ENCODE results near the gene A4GALT. TPM values are rescaled to one million over a fixed set of nuclear protein-coding genes. Genes with fewer than 3 reads are reported as not detected.
A peak's percentile ranks its signal among the peaks of the same experiment; 100 is the strongest.
"Not testable (repeated sequence)": the region's sequence is repeated elsewhere in the genome, so short reads cannot be mapped to it uniquely, and the experiment has no call there.

The A4GALT gene, protein sequence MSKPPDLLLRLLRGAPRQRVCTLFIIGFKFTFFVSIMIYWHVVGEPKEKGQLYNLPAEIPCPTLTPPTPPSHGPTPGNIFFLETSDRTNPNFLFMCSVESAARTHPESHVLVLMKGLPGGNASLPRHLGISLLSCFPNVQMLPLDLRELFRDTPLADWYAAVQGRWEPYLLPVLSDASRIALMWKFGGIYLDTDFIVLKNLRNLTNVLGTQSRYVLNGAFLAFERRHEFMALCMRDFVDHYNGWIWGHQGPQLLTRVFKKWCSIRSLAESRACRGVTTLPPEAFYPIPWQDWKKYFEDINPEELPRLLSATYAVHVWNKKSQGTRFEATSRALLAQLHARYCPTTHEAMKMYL
- 8.7 TPM for total RNA-seq

DNA sequence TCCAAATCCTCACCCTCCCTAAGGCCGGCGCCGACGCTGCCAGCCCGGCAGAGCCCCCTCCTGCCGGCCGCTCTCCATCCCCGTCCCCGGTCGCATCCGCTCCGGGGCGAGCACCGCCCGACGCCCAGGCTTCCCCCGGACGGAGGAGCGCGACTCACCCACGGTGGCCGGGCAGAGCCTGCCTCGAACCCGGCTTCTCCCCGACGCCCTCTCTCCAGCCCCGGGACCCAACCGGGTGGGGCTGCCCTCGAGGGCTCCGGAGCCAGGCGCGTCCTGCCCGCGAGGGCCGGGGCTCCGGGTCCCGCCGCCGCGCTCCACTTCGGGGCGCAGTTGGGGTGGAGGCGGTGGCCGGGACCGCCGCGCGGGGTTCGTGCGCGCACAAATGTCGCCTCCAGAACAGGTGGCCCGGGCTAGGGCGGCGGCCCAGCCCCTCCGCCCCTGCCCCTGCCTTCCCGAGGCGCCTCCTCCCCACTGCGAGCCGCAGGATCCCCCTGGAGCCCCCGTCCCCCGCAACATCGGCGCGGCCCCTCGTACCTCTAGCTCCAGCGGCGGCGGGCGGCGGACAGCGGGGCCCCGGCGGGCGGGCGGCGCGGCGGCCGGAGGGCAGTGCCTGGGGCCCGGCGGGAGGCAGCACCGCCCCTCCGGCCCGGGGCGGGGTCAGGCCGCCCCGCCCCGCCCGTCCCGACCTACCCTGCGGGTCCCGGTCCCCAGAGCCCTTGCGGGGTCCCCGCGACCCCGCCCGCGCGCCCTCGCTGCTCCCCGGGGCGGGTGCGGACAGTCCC is at the start of gene A4GALT:
Gene A4GALT (minus strand): TSS at position 608 of the 782 bp plus-strand sequence. CDS start 26,919 bp downstream, outside the sequence.
- DNase-seq (ENCODE audit: low spot score) = no peak

DNA sequence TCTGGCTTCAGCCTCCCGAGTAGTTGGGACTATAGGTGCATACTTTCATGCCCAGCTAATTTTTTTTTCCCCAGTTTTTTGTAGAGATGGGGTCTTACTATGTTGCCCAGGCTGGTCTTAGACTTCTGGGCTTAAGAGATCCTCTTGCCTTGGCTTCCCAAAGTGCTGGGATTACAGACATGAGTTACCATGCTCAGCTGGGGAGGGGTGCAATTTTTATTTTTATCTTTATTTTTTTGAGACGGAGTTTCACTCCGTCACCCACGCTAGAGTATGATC is 49.7 kb upstream of the A4GALT start:
- no peak for DNase-seq (ENCODE audit: low spot score)

DNA sequence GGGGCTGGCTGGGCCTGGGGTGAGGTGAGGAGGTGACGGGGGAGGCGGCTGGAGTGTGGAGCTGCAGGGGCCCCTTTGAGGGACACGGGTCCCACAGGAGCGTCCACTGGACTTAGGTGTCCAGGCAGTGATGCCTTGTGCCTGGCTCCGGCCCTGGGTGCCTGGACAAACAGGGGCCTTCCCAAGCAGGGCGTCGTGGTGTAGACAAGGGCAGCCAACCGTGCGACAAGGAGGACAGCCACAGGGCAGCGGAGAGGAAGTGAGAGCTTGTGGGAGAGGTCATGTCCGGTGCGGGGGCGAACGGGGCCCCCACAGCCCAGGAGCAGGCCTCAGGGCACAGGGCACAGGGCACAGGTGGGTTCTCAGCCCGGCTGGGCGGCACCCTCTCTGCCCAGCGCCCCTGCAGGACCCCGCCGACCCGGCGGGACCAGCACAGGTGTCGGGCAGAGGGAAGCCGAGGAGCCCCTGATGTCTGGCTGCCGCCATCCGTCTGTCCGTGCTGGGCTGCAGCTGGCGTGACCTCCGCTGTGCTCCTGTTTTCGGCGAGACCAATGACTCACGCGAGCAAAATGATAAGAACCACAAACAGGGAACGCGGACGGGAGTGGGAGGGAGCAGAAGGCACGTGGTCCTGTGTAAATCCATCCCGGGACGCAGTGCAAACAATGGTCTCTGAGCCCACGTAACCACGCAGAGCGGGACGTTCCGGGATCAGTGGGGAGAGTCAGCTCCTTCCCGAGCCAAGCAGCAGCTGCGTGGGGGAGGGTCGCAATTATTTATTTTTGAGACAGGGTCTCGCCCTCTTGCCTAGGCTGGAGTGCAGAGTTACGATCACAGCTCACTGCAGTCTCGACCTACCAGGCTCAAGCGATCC is 49.1 kb upstream of the A4GALT start:
- DNase-seq (ENCODE audit: low spot score) = peak; percentile 82

DNA sequence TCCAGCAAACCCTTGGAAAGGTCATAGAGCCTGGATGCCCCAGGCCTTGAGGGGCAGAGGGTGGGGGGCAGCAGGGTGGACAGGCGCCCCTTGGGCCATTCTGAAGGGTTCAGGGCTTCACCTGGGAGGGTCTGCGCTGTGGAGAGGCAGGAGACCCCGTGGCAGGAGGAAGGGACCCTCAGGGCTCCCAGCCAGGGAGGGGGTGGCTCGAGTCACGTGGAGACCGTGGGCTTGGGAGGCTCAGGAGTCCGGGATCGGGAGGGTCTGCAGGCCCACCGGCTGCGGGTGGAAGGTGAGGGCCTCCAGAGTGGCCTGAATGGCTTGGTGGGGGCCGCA is 48.5 kb upstream of the A4GALT start:
- no peak for DNase-seq (ENCODE audit: low spot score)

DNA sequence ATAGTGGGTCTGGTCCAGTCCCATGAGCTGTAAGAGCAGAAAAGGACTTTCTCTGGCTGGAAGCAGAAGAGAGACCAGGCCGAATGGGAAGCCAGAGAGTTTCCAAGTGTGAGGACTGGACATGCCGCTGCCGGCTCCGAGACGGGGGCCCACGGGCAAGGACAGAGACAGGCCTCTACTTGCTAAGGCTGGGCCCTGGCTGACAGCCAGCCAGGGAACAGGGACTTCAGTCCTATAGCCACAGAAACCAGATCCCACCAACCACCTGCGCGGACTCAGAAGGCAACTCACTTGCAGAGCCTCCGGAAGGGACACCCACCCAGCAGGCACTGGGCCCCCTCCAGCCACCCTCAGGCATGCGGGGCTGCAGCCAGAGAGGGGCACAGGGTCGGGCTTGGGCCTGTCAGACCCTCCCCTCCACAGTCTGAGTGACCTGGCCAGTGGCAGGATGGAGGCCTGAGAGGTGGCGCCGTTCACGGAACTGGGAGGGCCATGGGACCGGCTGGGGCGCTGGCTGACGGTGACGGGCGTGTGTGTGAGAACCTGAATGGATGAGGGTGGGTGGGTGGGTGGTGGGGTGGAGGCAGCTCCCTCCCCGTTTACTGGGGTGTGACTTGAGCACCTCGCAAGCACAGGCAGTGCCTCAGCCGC is 47.8 kb upstream of the A4GALT start:
- no peak for DNase-seq (ENCODE audit: low spot score)

DNA sequence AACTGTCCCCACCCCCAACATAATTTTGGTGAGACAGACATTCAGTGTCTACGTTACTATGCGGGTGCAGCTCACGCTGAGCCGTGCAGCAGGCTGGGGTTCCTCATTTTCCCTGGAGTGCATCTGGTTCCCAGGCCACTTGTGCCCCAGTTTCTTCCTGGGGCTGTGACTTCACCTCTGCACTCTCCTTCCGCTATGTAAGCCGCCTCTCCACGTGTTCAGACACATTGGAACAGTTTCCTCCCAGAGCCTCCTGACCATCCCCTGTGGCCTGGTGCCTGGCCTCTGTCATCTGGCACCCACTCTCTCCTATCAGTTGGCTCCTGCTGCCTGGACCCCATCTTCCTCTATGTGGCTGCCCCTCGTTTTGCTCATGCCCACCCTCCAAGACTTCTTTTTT is 46.2 kb upstream of the A4GALT start:
- no peak for DNase-seq (ENCODE audit: low spot score)

DNA sequence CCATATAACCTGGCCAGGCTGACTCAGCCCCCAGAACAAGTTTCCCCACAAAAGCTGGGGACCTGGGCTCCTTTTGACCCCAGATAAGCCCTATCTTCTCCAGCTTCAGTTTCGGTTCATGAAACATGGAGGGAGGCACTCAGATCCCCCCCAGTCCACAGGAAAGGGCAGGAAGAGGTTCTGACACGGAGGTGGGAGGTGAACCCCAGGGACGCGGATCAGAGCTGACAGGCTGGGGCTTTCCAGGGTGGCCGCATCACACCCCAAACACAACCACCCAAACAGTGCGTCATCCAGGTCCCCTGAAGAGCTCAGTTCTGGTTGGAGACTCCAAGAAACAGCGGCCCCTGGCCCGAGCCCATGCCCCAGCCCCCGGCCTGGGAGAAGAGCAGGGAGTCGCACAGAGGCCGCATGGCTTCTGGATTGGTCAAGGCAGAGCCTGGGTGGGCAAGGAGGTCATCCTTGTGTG is 44.3 kb upstream of the A4GALT start:
- DNase-seq (ENCODE audit: low spot score) = no peak

DNA sequence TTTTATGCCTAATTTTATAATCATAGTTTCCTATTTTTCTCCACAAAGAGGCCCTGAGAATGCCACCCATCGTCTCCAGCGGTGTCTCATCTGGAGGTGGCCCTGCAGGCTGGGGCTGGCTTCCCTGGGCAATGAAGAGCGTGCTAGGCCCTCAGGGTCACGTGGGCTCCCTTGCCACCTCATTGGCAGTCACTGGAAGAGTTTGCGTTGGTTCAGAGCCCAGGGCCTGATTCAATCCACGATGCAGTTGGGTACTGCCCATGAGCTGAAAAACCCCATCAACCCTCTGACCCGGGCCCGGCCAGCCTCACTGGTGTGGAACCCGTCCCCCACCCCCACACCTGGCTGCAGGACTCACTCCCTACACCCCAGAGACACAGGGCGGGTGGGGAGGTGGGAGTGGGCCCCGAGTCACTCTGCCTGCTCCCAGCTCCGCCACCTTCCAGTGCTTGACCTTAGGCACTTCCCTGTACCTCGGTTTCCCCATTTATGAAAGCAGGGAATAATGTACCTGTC is 43.4 kb upstream of the A4GALT start:
- no peak for DNase-seq (ENCODE audit: low spot score)

DNA sequence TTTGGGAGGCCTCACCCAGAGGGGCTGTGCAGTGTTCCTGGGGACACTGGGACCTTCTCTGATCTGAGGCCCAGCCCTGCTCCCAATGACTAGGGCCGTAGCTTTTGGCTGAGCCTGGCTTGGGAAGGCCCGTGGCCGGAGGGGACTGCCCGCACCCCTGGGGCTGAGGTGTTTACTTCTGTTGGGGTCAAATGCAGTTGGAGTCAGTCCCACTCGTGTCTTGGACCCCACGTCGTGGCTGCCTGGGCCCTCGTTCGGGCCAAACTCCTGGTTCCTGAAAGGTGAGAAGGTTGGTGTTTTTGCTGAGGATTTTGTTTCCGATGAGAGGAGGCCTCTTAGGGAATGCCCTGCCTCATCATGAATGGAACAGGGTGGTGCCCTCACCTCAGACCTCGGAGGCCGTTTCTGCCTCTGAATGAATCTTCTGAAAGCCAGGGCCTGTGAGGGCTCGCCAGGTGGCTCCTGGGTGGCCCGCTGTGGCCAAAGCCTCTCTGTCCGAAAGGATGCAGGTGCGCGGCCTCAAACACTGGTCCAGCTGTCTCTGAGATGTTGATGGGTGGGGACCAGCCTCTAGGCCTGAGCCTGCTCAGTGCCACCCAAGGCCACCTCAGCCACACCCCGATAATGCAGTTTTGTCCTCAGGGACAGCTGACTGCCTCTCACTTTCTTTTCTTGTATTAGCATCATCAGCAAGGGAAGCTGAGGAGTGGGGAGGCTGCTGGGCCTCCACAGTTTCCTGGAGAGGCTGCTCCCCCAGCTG is 40.3 kb upstream of the A4GALT start:
- DNase-seq (ENCODE audit: low spot score) = no peak

DNA sequence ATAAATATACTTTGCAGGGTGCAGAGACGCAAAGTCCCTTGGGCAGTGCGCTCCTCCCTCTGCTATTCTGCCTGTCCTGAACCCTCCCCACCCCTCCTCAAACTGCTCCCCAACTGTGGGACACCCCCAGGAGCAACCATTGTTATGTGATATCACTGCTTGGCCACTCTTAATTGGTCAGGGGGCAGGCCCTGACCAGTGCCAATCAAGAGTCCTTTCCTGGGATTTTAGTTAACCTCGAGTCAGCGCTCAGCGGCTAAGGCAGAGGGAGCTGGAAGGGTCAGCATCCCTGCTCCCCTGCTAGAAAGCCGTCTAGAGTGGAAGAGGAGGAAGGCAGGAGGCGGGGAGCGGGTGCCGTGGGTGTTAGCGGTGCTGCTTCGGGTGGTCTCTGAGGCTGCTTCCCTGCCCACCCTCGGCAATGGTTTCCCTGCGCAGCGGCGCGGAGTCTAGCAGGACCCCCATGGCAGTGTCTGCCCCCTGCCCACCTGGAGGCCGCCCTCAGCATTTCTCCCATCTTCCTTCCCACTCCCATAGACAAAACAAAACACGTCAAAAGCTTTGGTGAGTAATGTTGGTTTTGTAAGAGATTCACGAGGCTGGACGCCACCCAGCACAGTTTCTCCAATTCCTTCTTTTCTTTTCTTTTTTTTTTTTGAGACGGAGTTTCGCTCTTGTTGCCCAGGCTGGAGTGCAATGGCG is 38.4 kb upstream of the A4GALT start:
- no peak for DNase-seq (ENCODE audit: low spot score)

DNA sequence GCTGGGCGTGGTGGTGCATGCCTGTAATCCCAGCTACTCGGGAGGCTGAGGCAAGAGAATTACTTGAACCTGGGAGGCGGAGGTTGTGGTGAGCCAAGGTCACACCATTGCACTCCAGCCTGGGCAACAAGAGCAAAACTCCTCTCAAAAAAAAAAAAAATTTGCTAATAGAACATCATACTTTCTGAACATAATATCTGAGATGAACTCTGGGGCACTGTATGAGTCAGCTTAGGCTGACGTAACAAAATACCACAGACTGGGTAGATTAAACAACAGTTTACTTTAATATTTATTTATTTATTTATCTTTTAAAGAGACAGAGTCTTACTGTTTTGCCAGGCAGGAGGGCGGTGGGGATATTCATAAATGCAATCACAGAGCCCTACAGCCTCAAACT is 34.9 kb upstream of the A4GALT start:
- not testable (repeated sequence) for DNase-seq (ENCODE audit: low spot score)

DNA sequence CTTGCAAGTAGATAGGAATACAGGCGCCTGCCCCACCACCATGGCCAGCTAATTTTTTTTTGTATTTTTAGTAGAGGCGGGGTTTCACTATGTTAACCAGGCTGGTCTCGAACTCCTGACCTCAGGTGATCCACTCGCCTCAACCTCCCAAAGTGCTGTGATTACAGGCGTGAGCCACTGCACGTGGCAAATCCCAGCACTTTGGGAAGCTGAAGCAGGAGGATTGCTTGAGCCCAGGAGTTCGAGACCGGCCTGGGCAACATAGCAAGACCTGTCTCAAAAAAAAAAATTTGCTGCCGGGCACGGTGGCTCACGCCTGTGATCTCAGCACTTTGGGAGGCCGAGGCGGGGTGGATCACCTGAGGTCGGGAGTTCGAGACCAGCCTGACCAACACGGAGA is 34.5 kb upstream of the A4GALT start:
- not testable (repeated sequence) for DNase-seq (ENCODE audit: low spot score)

DNA sequence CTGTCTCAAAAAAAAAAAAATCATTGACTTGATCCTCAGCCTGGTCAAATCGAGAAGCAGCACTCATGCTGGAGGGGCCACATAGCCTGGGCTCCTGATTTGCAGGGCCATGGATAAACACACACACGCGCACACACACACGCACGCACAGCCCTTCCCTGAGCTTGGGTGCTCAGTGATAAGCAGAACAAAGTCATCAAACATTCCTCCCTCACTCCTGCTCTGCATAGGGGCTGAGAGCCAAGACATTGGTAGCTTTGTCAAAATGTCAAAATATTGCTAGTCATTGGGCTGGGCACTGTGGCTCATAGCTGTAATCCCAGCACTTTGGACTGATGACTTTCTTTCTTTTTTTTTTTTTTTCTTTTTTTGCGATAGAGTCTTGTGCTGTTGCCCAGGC is 34.0 kb upstream of the A4GALT start:
- DNase-seq (ENCODE audit: low spot score) = peak; percentile 73

DNA sequence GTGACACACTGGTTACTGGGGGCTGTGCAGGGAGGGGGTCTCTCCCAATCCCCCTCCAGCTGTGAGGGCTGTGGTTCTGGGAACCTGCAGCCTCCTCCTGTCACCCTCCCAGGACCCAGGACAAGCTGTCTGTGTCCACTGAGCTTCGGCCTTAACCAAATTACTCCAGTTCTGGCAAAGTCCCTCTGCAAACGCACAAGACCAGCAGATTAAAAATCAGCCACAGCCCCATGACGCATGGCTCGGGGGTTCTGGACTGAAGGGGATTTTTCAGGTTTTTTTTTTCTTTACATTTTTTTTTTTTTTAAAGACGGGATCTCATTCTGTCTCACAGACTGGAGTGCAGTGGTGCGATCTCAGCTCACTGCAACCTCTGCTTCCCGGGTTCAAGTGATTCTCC is 32.2 kb upstream of the A4GALT start:
- DNase-seq (ENCODE audit: low spot score) = no peak

DNA sequence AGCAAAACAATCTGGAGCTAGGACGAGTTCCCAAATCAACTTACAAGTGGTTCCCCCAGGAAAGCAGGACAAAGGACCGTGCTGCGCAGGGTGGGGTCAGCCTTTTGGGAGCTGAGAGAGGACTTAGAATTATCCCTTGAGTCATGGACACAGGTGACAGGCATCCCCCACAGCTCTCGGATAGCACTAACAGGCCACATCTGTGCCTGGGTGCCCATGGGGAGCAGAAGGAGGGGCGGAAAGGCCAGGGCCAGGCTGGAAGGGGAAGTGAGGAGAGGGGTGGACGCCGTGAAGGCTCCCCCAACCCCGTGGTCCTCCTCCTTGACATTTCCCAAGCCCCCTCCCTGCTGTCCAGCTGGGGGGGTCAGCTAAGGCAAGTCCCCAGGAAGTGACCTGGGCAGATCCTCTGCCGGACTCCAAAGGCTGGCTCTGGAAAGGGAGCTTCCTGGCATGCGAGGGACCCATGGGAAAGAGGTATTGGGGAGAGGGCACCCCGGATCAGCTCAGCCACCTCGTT is 31.6 kb upstream of the A4GALT start:
- DNase-seq (ENCODE audit: low spot score) = no peak

DNA sequence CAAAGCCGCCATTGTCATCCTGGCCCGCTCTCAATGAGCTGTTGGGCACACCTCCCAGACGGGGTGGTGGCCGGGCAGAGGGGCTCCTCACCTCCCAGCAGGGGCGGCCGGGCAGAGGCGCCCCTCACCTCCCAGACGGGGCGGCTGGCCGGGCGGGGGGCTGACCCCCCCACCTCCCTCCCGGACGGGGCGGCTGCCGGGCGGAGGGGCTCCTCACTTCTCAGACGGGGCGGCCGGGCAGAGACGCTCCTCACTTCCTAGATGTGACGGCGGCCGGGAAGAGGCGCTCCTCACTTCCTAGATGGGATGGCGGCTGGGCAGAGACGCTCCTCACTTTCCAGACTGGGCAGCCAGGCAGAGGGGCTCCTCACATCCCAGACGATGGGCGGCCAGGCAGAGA is 29.8 kb upstream of the A4GALT start:
- not testable (repeated sequence) for DNase-seq (ENCODE audit: low spot score)

DNA sequence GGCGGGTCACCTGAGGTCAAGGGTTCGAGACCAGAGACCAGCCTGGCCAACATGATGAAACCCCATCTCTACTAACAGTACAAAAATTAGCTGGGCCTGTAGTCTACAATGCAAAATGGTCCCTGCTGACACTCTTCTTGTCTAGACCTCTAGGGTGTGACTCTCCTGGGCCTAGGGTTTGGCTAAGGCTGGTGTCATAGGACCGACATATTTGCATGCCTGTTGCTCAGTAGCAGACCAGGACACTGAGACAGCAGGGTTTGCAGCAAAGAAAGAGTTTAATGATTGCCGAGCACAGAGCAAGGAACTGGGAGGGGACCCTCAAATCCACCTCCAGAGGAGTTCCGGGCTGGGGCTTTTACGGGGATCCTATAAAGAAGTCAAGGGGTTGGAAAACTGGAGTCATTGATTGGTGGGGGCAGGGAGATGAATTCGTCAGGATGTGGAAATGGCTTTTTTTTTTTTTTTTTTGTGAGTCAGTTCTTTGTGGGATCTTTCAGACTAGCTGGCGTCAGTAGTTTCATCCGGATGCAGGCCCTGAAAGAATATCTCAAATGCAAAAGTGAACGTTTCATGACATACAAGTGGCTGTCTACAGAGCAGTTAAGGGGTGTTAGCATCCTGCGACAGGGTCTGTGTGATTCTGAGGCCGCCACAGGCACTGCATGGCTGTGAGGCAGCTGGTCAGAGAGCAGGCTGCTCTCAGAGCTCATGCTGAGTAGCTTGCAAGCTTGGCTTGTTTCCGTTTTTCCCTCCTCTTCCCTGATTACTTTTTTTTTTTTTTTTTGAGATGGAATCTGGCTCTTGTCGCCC is 27.2 kb upstream of the A4GALT start:
- no peak for DNase-seq (ENCODE audit: low spot score)

DNA sequence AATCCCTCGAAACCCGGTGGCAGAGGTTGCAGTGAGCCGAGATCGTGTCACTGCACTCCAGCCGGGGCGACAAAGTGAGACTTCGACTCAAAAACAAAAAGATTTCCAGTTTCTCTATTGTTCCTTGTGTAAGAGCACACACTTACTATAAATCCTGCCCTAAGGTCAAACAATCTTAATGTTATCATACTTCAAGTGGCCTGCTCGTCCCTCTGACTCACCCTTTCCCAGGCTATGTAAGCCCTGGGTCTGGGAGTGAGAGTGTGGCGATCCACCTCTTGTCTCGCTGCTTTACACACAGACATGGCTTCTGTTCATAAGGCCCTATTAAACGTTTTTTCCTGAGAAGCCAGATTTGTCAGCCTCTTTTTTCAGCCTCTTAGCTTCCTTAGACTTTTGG is 24.4 kb upstream of the A4GALT start:
- DNase-seq (ENCODE audit: low spot score) = no peak

DNA sequence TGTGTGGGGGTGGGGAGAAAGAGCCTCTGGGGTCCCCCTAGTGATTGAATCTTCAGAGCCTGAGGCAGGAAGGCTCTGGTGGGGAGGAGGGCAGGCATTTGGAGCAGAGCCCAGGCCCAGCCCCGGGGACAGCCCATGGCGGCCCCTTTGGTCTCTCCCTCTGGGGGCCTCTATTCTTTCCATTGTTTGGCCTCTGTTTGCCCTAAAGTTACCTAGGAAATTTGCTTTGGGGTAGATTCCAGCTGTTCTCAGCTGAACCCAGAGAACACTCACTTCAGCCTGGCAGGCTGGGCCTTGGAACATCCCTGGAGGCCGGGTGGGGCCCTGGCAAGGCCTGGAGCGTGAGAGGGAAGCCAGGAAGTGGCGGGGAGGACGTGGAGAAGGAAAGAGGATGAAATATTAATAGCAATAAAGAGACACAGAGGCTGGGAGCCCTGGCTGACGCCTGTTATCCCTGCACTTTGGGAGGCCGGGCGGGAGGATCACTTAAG is 22.9 kb upstream of the A4GALT start:
- peak; percentile 57 for DNase-seq (ENCODE audit: low spot score)
